Esophagus muscularis mucosa (tissue), 4 donors: ENCODE data around the gene NSL1. TPM values are rescaled to one million over a fixed set of nuclear protein-coding genes. Genes with fewer than 3 reads are reported as not detected.
"Not testable (repeated sequence)": the region's sequence is repeated elsewhere in the genome, so short reads cannot be mapped to it uniquely, and the experiment has no call there.

Experiments
- DNase-seq: peaks from one replicate; pipeline ENCODE4 v3.0.0-alpha.2; 2017; ENCODE audit errors: extremely low spot score
- H3K27ac ChIP-seq, 4 donors: fragments of 200-600 bp; sonication (generic); replicated peaks in 1 of 4; 1 replicate in 3 of 4; 2 replicates in 1 of 4; pipeline ENCODE4 v1.5.1; 2016 to 2019; ENCODE audit warnings: mild to moderate bottlenecking in 1 of 4
- H3K27me3 ChIP-seq, 4 donors: fragments of 200-600 bp; sonication (generic); one replicate each; pipeline versions ENCODE4 v1.5.1 to v1.6.0; 2016 to 2019
- H3K36me3 ChIP-seq, 4 donors: fragments of 200-600 bp; sonication (generic); one replicate each; pipeline ENCODE4 v1.5.1; 2016 to 2019
- H3K4me1 ChIP-seq, 4 donors: fragments of 200-600 bp; sonication (generic); one replicate each; pipeline ENCODE4 v1.5.1; 2016 to 2019
- H3K4me3 ChIP-seq, 4 donors: fragments of 200-600 bp; sonication (generic); 1 replicate in 2 of 4; 2 replicates in 2 of 4; pipeline ENCODE4 v1.5.1; 2016 to 2019; ENCODE audit warnings: mild to moderate bottlenecking in 4 of 4, moderate library complexity in 1 of 4
- H3K9me3 ChIP-seq, 4 donors: fragments of 200-600 bp; sonication (generic); 1 replicate in 3 of 4; 2 replicates in 1 of 4; pipeline ENCODE4 v1.5.1; 2016 to 2019
- CTCF ChIP-seq, 3 experiments: fragments of 200-600 bp in 2 of 3; fragments of 450-650 bp in 1 of 3; sonication (generic) in 2 of 3; IDR thresholded peaks; one replicate each; pipeline ENCODE4 v1.5.1; 2017 to 2019; ENCODE audit warnings: antibody characterized with exemption in 3 of 3, mild to moderate bottlenecking in 2 of 3, moderate library complexity in 1 of 3
- EP300 ChIP-seq: sonication (generic); formaldehyde crosslinking; IDR thresholded peaks from one replicate; pipeline ENCODE4 v1.6.1; 2017; ENCODE audit warnings: antibody characterized with exemption
- POLR2A ChIP-seq: fragments of 450-650 bp; IDR thresholded peaks from one replicate; pipeline ENCODE4 v1.6.1; 2017; ENCODE audit warnings: antibody characterized with exemption, moderate library complexity, mild to moderate bottlenecking, low read depth
- POLR2AphosphoS5 ChIP-seq, 2 donors: sonication (generic); formaldehyde crosslinking; IDR thresholded peaks; one replicate each; pipeline ENCODE4 v1.6.1; 2017; ENCODE audit warnings: antibody characterized with exemption in 2 of 2
- WGBS: methylation state at CpG from one replicate; pipeline ENCODE4 v1.1.5; 2018; 5-methylcytosine and 5-hydroxymethylcytosine counted together
- intact Hi-C: fragments of 100-400 bp; cut with DNase I; formaldehyde crosslinking; loops from one replicate; pipeline ENCODE4 v1.15.1; 2023
- total RNA-seq, 4 donors: library from RNA; depleted of rRNA; stranded (reverse); fragments of >200 nt; gene quantifications; one replicate each; pipeline versions ENCODE4 v1.1.0 to v1.2.1, GENCODE V29; 2016

The NSL1 gene
- total RNA-seq, 4 donors from 2014 or later = 20.0 to 42.0 (median 30.8) TPM

GRCh38 chr1:212773011-212773410 lies 18.6 kb downstream of the NSL1 start:
- no peak overlapping the region for H3K4me3 ChIP-seq
- 98% methylated on average over 2 of the region's 2 CpGs for WGBS
- H3K27me3 ChIP-seq = no peaks in the 10 kb centered on the region
- no peak for DNase-seq
- intact Hi-C loops = no loop called here
- no peaks in the 10 kb centered on the region for H3K4me1 ChIP-seq
- peaks cover 0 to 10% (median 6%) of the 10 kb centered on the region in 4 donors for H3K36me3 ChIP-seq
- H3K27ac ChIP-seq = no peak overlapping the region
- TF ChIP-seq POLR2AphosphoS5 (IDR thresholded peaks at IDR 0.05) (no peak), EP300 (no peak), POLR2A (no peak), CTCF (IDR thresholded peaks at IDR 0.05) (no peak)
- H3K9me3 ChIP-seq = peaks cover 0 to 21% (median 15%) of the 10 kb centered on the region in 4 donors

GRCh38 chr1:212771341-212771740 lies 20.2 kb downstream of the NSL1 start:
- intact Hi-C loops = no loop called here
- H3K9me3 ChIP-seq = peaks cover 0 to 29% (median 16%) of the 10 kb centered on the region in 4 donors
- peaks cover 0 to 8% (median 3%) of the 10 kb centered on the region in 4 donors for H3K36me3 ChIP-seq
- no peak overlapping the region for H3K4me3 ChIP-seq
- H3K27me3 ChIP-seq = no peaks in the 10 kb centered on the region
- no peak overlapping the region for H3K27ac ChIP-seq
- DNase-seq = no peak
- H3K4me1 ChIP-seq = no peaks in the 10 kb centered on the region
- TF ChIP-seq POLR2AphosphoS5 (IDR thresholded peaks at IDR 0.05) = no peak
- TF ChIP-seq CTCF (IDR thresholded peaks at IDR 0.05) = no peak
- no peak for TF ChIP-seq EP300
- no peak for TF ChIP-seq POLR2A

- Histone ChIP-seq H3K27ac (no peak overlapping the region), H3K27me3 (no peaks in the 10 kb centered on the region), H3K4me3 (no peak overlapping the region), H3K36me3 (peaks cover 0 to 15% (median 3%) of the 10 kb centered on the region in 4 donors), H3K9me3 (peaks cover 0 to 32% (median 16%) of the 10 kb centered on the region in 4 donors), H3K4me1 (no peaks in the 10 kb centered on the region)
- WGBS = 90% methylated on average over 1 of the region's 1 CpG
- intact Hi-C loops = no loop called here
- DNase-seq = no peak
- TF ChIP-seq POLR2A (no peak), EP300 (no peak), POLR2AphosphoS5 (IDR thresholded peaks at IDR 0.05) (no peak), CTCF (IDR thresholded peaks at IDR 0.05) (no peak)
These were observed 22.0 kb downstream of the NSL1 start for GRCh38 chr1:212769459-212770167.

GRCh38 chr1:212766825-212767224 lies 24.8 kb downstream of the NSL1 start:
- peaks cover 0 to 32% (median 16%) of the 10 kb centered on the region in 4 donors for H3K9me3 ChIP-seq
- intact Hi-C loops, DNase-seq, H3K4me1 ChIP-seq, H3K27ac ChIP-seq, H3K4me3 ChIP-seq, H3K27me3 ChIP-seq: not testable (repeated sequence)
- WGBS = 50% methylated on average over 2 of the region's 2 CpGs
- peaks cover 0 to 23% (median 4%) of the 10 kb centered on the region in 4 donors for H3K36me3 ChIP-seq

- H3K4me1 ChIP-seq, intact Hi-C loops, H3K4me3 ChIP-seq, DNase-seq, H3K27ac ChIP-seq, H3K27me3 ChIP-seq: not testable (repeated sequence)
- 100% methylated on average over 1 of the region's 1 CpG for WGBS
- H3K9me3 ChIP-seq = peaks cover 0 to 28% (median 14%) of the 10 kb centered on the region in 4 donors
- peaks cover 0 to 23% (median 4%) of the 10 kb centered on the region in 4 donors for H3K36me3 ChIP-seq
These were observed 26.8 kb downstream of the NSL1 start for GRCh38 chr1:212764718-212765281.
